Non-pigmented ciliary epithelial cell (primary cell): ENCODE results near the gene CAMTA1.

ENCODE experiments used
- DNase-seq: peaks from one replicate; pipeline ENCODE4 v3.0.0-alpha.2; 2010; ENCODE audit warnings: low read depth

Gene CAMTA1

GRCh38 chr1:7640920-7641585, 855.8 kb downstream of the CAMTA1 start:
- DNase-seq, result no peak

GRCh38 chr1:7641587-7642417, 856.5 kb downstream of the CAMTA1 start:
- no peak for DNase-seq

- no peak for DNase-seq
These were observed 857.1 kb downstream of the CAMTA1 start for GRCh38 chr1:7642418-7642704.

GRCh38 chr1:7642781-7643529, 857.7 kb downstream of the CAMTA1 start:
- no peak for DNase-seq

- DNase-seq, result no peak
These were observed 858.3 kb downstream of the CAMTA1 start for GRCh38 chr1:7643530-7643929.

GRCh38 chr1:7644086-7644485, 858.8 kb downstream of the CAMTA1 start:
- no peak for DNase-seq

GRCh38 chr1:7644961-7645750, 859.9 kb downstream of the CAMTA1 start:
- no peak for DNase-seq

- no peak for DNase-seq
These were observed 860.4 kb downstream of the CAMTA1 start for GRCh38 chr1:7645751-7646048.

- DNase-seq, result no peak
These were observed 860.9 kb downstream of the CAMTA1 start for GRCh38 chr1:7646164-7646563.

- DNase-seq, result no peak
These were observed 862.0 kb downstream of the CAMTA1 start for GRCh38 chr1:7646981-7647901.

GRCh38 chr1:7648761-7649384, 863.6 kb downstream of the CAMTA1 start:
- DNase-seq, result no peak

- no peak for DNase-seq
These were observed 865.5 kb downstream of the CAMTA1 start for GRCh38 chr1:7650801-7651200.

- DNase-seq, result no peak
These were observed 865.9 kb downstream of the CAMTA1 start for GRCh38 chr1:7651203-7651602.

- DNase-seq, result no peak
These were observed 866.8 kb downstream of the CAMTA1 start for GRCh38 chr1:7652061-7652460.

GRCh38 chr1:7652515-7653098, 867.4 kb downstream of the CAMTA1 start:
- DNase-seq, result no peak

- no peak for DNase-seq
These were observed 869.5 kb downstream of the CAMTA1 start for GRCh38 chr1:7654725-7655124.

- DNase-seq, result no peak
These were observed 870.1 kb downstream of the CAMTA1 start for GRCh38 chr1:7655354-7655753.

GRCh38 chr1:7656557-7657215, 871.4 kb downstream of the CAMTA1 start:
- no peak for DNase-seq

- no peak for DNase-seq
These were observed 872.2 kb downstream of the CAMTA1 start for GRCh38 chr1:7657287-7658016.
